MCF 10A (cell line): ENCODE results near the gene PLEKHH1. TPM values are rescaled to one million over a fixed set of nuclear protein-coding genes. Genes with fewer than 3 reads are reported as not detected.
A peak's percentile ranks its signal among the peaks of the same experiment; 100 is the strongest.

Experiments
- BruUV-seq: library from RNA; stranded (reverse); fragments of 400-500 nt; replicated peaks from 2 replicates; lab custom pipeline; 2021; lab: Mats Ljungman, UMichigan
- CTCF ChIA-PET: fragments of 300-600 bp; sonication (Branson Sonifier 250); formaldehyde crosslinking; extraction: SDS; loops from one replicate; lab custom pipeline; 2021; ENCODE audit warnings: antibody characterized with exemption, inconsistent platforms; lab: Yijun Ruan, JAX
- POLR2A ChIA-PET: fragments of 300-600, 350-650 bp; sonication (Branson Sonifier 250); formaldehyde crosslinking; extraction: SDS; loops from one replicate; lab custom pipeline; 2020; ENCODE audit warnings: antibody characterized with exemption, inconsistent platforms; lab: Yijun Ruan, JAX
- DNase-seq: peaks from one replicate; pipeline ENCODE4 v3.0.0-alpha.2; 2018; ENCODE audit not compliant: unreplicated experiment
- H3K27ac Mint-ChIP-seq: one replicate; pipeline ENCODE4 v1.8.0; 2022; ENCODE audit warnings: mild to moderate bottlenecking, low read depth, mixed read lengths; ENCODE audit not compliant: unreplicated experiment
- H3K27me3 Mint-ChIP-seq: one replicate; pipeline ENCODE4 v1.8.0; 2022; ENCODE audit warnings: mixed read lengths; ENCODE audit not compliant: insufficient read depth, unreplicated experiment
- H3K36me3 Mint-ChIP-seq: one replicate; pipeline ENCODE4 v1.8.0; 2022; ENCODE audit warnings: mild to moderate bottlenecking, moderate library complexity, mixed read lengths; ENCODE audit not compliant: insufficient read depth, unreplicated experiment
- H3K4me1 Mint-ChIP-seq: one replicate; pipeline ENCODE4 v1.8.0; 2022; ENCODE audit warnings: mixed read lengths; ENCODE audit not compliant: insufficient read depth, unreplicated experiment
- H3K4me3 Mint-ChIP-seq: one replicate; pipeline ENCODE4 v1.8.0; 2022; ENCODE audit warnings: mild to moderate bottlenecking, moderate library complexity, mixed read lengths; ENCODE audit not compliant: unreplicated experiment
- H3K9me3 Mint-ChIP-seq: one replicate; pipeline ENCODE4 v1.8.0; 2022; ENCODE audit warnings: mixed read lengths; ENCODE audit not compliant: unreplicated experiment
- CTCF ChIP-seq: fragments of 200-600 bp; IDR thresholded peaks from one replicate; pipeline ENCODE4 v1.8.0; 2022; ENCODE audit warnings: antibody characterized with exemption, mild to moderate bottlenecking; ENCODE audit not compliant: unreplicated experiment
- intact Hi-C: fragments of 100-400 bp; cut with micrococcal nuclease; formaldehyde crosslinking; loops from 2 replicates; pipeline ENCODE4 v1.14.1; 2022
- total RNA-seq: library from RNA; stranded (reverse); gene quantifications from 2 replicates; pipeline ENCODE4 v1.2.3, GENCODE V29; 2022

The PLEKHH1 gene
- total RNA-seq, 1 experiment from 2014 or later, result 5.8 TPM

DNA sequence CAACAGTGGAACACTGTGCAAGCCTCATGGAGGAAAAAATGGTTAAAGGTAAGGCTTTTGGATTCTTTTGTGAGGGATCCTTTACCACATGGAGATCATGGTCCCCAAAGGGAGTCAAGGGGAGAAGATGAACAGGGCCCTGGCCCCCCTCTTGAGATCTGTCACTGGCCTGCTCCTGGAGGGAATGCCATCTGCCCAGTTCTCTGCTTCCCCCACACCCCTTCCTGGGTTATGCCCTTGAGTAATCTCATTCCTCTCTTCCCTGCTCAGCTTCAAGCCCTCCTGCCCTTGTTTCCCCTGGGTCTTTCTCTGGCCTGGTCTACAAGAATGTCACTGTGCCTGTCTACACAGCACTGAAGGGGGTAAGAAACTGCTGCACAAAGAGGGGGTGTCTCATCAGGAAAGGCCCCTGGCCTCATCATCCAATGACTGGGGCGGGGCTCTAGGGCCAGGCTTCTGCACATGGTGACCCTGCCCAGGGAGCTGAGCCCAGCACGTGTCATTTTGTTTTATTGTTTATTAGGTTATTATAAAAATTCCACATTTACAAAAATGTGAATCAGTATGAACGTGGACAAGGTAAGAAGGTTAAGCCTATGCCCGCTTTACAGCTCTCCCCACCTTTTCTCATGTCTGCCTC, 36.7 kb downstream of the PLEKHH1 start:
- no peak for TF ChIP-seq CTCF
- ChIA-PET POLR2A (interaction anchor here (0.8 kb wide), 1 partner anchor 43 kb away, joined by 3 read pairs; no protein-coding TSS in a partner anchor), CTCF (interaction anchor here (0.8 to 12.0 kb wide), 6 partner anchors 12 to 142 kb away, joined by 3 to 221 read pairs (median 30); no protein-coding TSS in a partner anchor)
- intact Hi-C loops, result loop anchor here (5.0 kb wide), 1 partner anchor 122 kb away; no protein-coding TSS in a partner anchor
- Mint-ChIP-seq H3K4me1 (peaks cover 12% of the 10 kb centered on the region), H3K9me3 (no peaks in the 10 kb centered on the region), H3K36me3 (no peaks in the 10 kb centered on the region), H3K27ac (no peak overlapping the region), H3K27me3 (no peaks in the 10 kb centered on the region), H3K4me3 (no peak overlapping the region)
- no peak for DNase-seq
- BruUV-seq, result no TSS peak

DNA sequence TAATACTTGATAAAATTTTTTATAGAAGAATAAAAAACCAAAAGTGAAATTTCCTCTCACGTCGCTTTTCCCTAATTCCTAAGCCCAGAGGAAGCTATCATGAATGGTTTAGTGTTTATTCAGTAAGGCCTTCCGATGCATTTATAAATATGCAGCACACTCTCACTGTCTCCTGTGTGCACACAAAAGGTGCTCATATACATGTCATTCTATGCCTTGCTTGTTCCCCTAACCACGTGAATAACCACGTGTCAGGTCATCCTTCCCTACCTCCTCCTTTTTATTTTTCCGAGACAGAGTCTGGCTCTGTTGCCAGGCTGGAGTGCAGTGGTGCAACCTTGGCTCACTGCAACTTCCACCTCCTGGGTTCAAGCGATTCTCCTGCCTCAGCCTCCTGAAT, 37.4 kb downstream of the PLEKHH1 start:
- Mint-ChIP-seq H3K4me3 (no peak overlapping the region), H3K36me3 (no peaks in the 10 kb centered on the region), H3K9me3 (no peaks in the 10 kb centered on the region)

GRCh38 chr14:67571275-67571990, 38.3 kb downstream of the PLEKHH1 start:
- Mint-ChIP-seq H3K4me3 (no peak overlapping the region), H3K36me3 (no peaks in the 10 kb centered on the region), H3K4me1 (peaks cover 12% of the 10 kb centered on the region), H3K27me3 (no peaks in the 10 kb centered on the region), H3K27ac (no peak overlapping the region), H3K9me3 (no peaks in the 10 kb centered on the region)
- DNase-seq, result peak; percentile 69
- BruUV-seq, result no TSS peak
- ChIA-PET POLR2A (interaction anchor here (1.1 to 1.7 kb wide), 3 partner anchors 44 to 144 kb away, joined by 4 to 10 read pairs (median 6); no protein-coding TSS in a partner anchor), CTCF (interaction anchor here (0.6 to 12.0 kb wide), 48 partner anchors 9 to 1759 kb away, joined by 3 to 221 read pairs (median 5); partner anchors contain the start of genes PIGH and PLEKHH1)
- intact Hi-C loops, result loop anchor here (1.0 to 5.0 kb wide), 3 partner anchors 45 to 144 kb away; no protein-coding TSS in a partner anchor
- peak; percentile 85 for TF ChIP-seq CTCF

More for the DNA sequence above, 37.4 kb downstream of the PLEKHH1 start:
- Mint-ChIP-seq H3K27ac (no peak overlapping the region), H3K4me1 (peaks cover 12% of the 10 kb centered on the region), H3K27me3 (no peaks in the 10 kb centered on the region)
- TF ChIP-seq CTCF, result no peak
- DNase-seq, result no peak
- intact Hi-C loops, result loop anchor here (5.0 kb wide), 1 partner anchor 123 kb away; no protein-coding TSS in a partner anchor
- POLR2A ChIA-PET, result interaction anchor here (0.8 to 1.7 kb wide), 3 partner anchors 44 to 143 kb away, joined by 3 to 10 read pairs (median 4); no protein-coding TSS in a partner anchor
- CTCF ChIA-PET, result interaction anchor here (0.8 to 12.0 kb wide), 19 partner anchors 8 to 160 kb away, joined by 3 to 221 read pairs (median 7); partner anchors contain the start of genes PIGH and PLEKHH1
- no TSS peak for BruUV-seq

- no TSS peak for BruUV-seq
- Mint-ChIP-seq H3K27ac (no peak overlapping the region), H3K9me3 (no peaks in the 10 kb centered on the region), H3K4me1 (peaks cover 12% of the 10 kb centered on the region), H3K36me3 (no peaks in the 10 kb centered on the region), H3K27me3 (no peaks in the 10 kb centered on the region), H3K4me3 (no peak overlapping the region)
- no peak for DNase-seq
- ChIA-PET POLR2A (interaction anchor here (1.4 to 1.7 kb wide), 2 partner anchors 45 to 145 kb away, joined by 6 to 10 read pairs; no protein-coding TSS in a partner anchor), CTCF (interaction anchor here (0.6 to 12.0 kb wide), 37 partner anchors 10 to 1759 kb away, joined by 3 to 221 read pairs (median 5); partner anchors contain the start of gene PIGH)
- no peak for TF ChIP-seq CTCF
- intact Hi-C loops, result loop anchor here (1.0 to 5.0 kb wide), 3 partner anchors 46 to 145 kb away; no protein-coding TSS in a partner anchor
These were observed 38.9 kb downstream of the PLEKHH1 start for GRCh38 chr14:67571991-67572323.
